K562 (cell line): ENCODE results near the gene SORCS1. TPM values are rescaled to one million over a fixed set of nuclear protein-coding genes. Genes with fewer than 3 reads are reported as not detected.

Source experiments
- ATAC-seq: fragments of 200-7000 bp; cut with Tn5 transposase; 3 replicates; pipeline ENCODE4 v1.9.1; 2020; ENCODE audit warnings: moderate library complexity
- BruUV-seq: library from RNA; stranded (reverse); fragments of 400-500 nt; replicated peaks from 2 replicates; lab custom pipeline; 2021; lab: Mats Ljungman, UMichigan
- CTCF ChIA-PET: fragments of 300-600 bp; formaldehyde crosslinking; extraction: SDS; loops from one replicate; lab custom pipeline; 2021; ENCODE audit warnings: low intra/inter-chr PET ratio; lab: Yijun Ruan, JAX
- POLR2A ChIA-PET: fragments of 300-600, 350-650 bp; sonication (Branson Sonifier 250); formaldehyde crosslinking; extraction: SDS; loops from one replicate; lab custom pipeline; 2021; ENCODE audit warnings: antibody characterized with exemption, inconsistent platforms; lab: Yijun Ruan, JAX
- DNase-seq, 4 experiments: peaks; one replicate each; pipeline versions ENCODE4 v3.0.0 to v3.0.0-alpha.2; 2011 to 2018; ENCODE audit warnings: low spot score in 3 of 4, mixed read lengths in 3 of 4; ENCODE audit errors: extremely low read depth in 1 of 4
- FAIRE-seq: peaks from 2 replicates; lab custom pipeline; 2011; peaks lifted over from hg19 to GRCh38; lab: Jason Lieb, UNC
- H2AFZ ChIP-seq: 2 replicates; pipeline ENCODE4 v1.6.0; 2011; ENCODE audit warnings: low read depth, low read length, control low read depth, inconsistent platforms
- H3K27ac ChIP-seq: fragments of 200-600 bp; 3 replicates; pipeline ENCODE4 v1.8.0; 2011; ENCODE audit warnings: low read depth, mild to moderate bottlenecking, control low read depth, inconsistent platforms, low read length, moderate library complexity, mixed read lengths; ENCODE audit errors: extremely low read depth
- H3K27me3 ChIP-seq, 2 experiments: fragments of 300-600 bp in 1 of 2; 2 replicates in 1 of 2; 3 replicates in 1 of 2; pipeline versions ENCODE4 v1.6.0 to v1.8.0; 2011; ENCODE audit warnings: inconsistent platforms in 2 of 2, low read length in 2 of 2, mild to moderate bottlenecking in 1 of 2, mixed read lengths in 1 of 2, moderate library complexity in 1 of 2; ENCODE audit not compliant: control insufficient read depth in 2 of 2, insufficient read depth in 2 of 2
- H3K36me3 ChIP-seq: fragments of 300-600 bp; 3 replicates; pipeline ENCODE4 v1.8.0; 2011; ENCODE audit warnings: mild to moderate bottlenecking, low read length, inconsistent platforms; ENCODE audit not compliant: control insufficient read depth, insufficient read depth
- H3K4me1 ChIP-seq, 2 experiments: fragments of 200-600 bp in 1 of 2; replicated peaks in 1 of 2; 2 replicates in 1 of 2; 3 replicates in 1 of 2; pipeline versions ENCODE4 v1.5.1 to v1.8.0; 2011; ENCODE audit warnings: inconsistent platforms in 2 of 2, low read length in 2 of 2, mild to moderate bottlenecking in 1 of 2, mixed read lengths in 1 of 2, moderate library complexity in 1 of 2; ENCODE audit not compliant: control insufficient read depth in 2 of 2, insufficient read depth in 2 of 2
- H3K4me2 ChIP-seq: 2 replicates; pipeline ENCODE4 v1.6.1; 2011; ENCODE audit warnings: low read length, control low read depth, inconsistent platforms, mixed read lengths; ENCODE audit not compliant: insufficient read depth
- H3K4me3 ChIP-seq: fragments of 200-600 bp; sonication (generic), shearing (Covaris generic); 2 replicates; pipeline ENCODE4 v1.5.1; 2016; ENCODE audit warnings: control low read depth, inconsistent platforms
- H3K79me2 ChIP-seq: fragments of 200-600 bp; 3 replicates; pipeline ENCODE4 v1.8.0; 2011; ENCODE audit warnings: low read length, inconsistent platforms; ENCODE audit not compliant: control insufficient read depth, insufficient read depth
- H3K9ac ChIP-seq, 2 experiments: 2 replicates each; pipeline versions ENCODE4 v1.6.0 to v1.6.1; 2011; ENCODE audit warnings: low read depth in 2 of 2, low read length in 2 of 2, control low read depth in 1 of 2, inconsistent platforms in 1 of 2, mild to moderate bottlenecking in 1 of 2, mixed read lengths in 1 of 2; ENCODE audit not compliant: insufficient read depth in 1 of 2
- H3K9me1 ChIP-seq: one replicate; pipeline ENCODE4 v1.6.0; 2011; ENCODE audit warnings: inconsistent platforms, mild to moderate bottlenecking, low read length, moderate library complexity; ENCODE audit not compliant: control insufficient read depth, insufficient read depth
- H3K9me3 ChIP-seq: replicated peaks from 2 replicates; pipeline ENCODE4 v1.5.1; 2011; ENCODE audit warnings: low read depth, low read length, inconsistent platforms; ENCODE audit not compliant: control insufficient read depth, insufficient read depth
- H4K20me1 ChIP-seq: replicated peaks from 2 replicates; pipeline ENCODE4 v1.6.1; 2011; ENCODE audit warnings: low read length, inconsistent platforms, mixed read lengths; ENCODE audit not compliant: control insufficient read depth, insufficient read depth
- CHD2 ChIP-seq: IDR thresholded peaks from 2 replicates; pipeline ENCODE4 v1.6.1; 2011; ENCODE audit warnings: low read depth, low read length
- HEY1 ChIP-seq: fragments of 250-450 bp; sonication (Bioruptor Pico); IDR thresholded peaks from 2 replicates; pipeline ENCODE4 v1.5.0; 2020; ENCODE audit warnings: mild to moderate bottlenecking, moderate library complexity, borderline replicate concordance
- SLC30A9 ChIP-seq: fragments of 250-450 bp; sonication (Bioruptor Pico); IDR thresholded peaks from 2 replicates; pipeline ENCODE4 v1.8.0; 2022; ENCODE audit warnings: mild to moderate bottlenecking, moderate library complexity
- STAG1 ChIP-seq: sonication (generic); formaldehyde crosslinking; IDR thresholded peaks from 2 replicates; pipeline ENCODE4 v1.5.0; 2020; ENCODE audit warnings: missing genetic modification reagents, borderline replicate concordance
- ZBTB40 ChIP-seq, 2 experiments: fragments of 450-650 bp in 1 of 2; sonication (generic) in 1 of 2; formaldehyde crosslinking in 1 of 2; IDR thresholded peaks; 2 replicates each; pipeline versions ENCODE4 v1.7.1 to v1.9.0; 2016 to 2022; ENCODE audit warnings: inconsistent platforms in 1 of 2, mild to moderate bottlenecking in 1 of 2, missing genetic modification reagents in 1 of 2
- ZFP36 ChIP-seq: fragments of 150-350 bp; IDR thresholded peaks from 2 replicates; pipeline ENCODE4 v1.6.1; 2018; ENCODE audit warnings: low read length, low read depth; ENCODE audit not compliant: partially characterized antibody
- WGBS: fragments of 100-300 bp; shearing (Covaris generic); methylation state at CpG from one replicate; pipeline ENCODE4 v1.1.6; 2016; ENCODE audit warnings: low coverage, mixed read lengths; ENCODE audit not compliant: insufficient coverage; ENCODE audit errors: missing lambda C conversion rate; 5-methylcytosine and 5-hydroxymethylcytosine counted together
- in situ Hi-C: fragments of 300-500 bp; cut with MboI; formaldehyde crosslinking; loops from 4 replicates; pipeline ENCODE4 v1.15.0; 2018; ENCODE audit warnings: inconsistent platforms, mixed read lengths
- intact Hi-C: fragments of 100-400 bp; cut with micrococcal nuclease; formaldehyde crosslinking; loops from 2 replicates; pipeline ENCODE4 v1.14.2; 2022
- polyA plus RNA-seq, 8 experiments: library from polyadenylated mRNA; depleted of rRNA in 4 of 8; stranded (reverse) in 5 of 8; unstranded in 3 of 8; fragments of >200 nt; fragmentation: Nextera tagmentation in 2 of 8; fragmentation: Illumina TruSeq in 1 of 8; extraction: Ambion mirVana in 2 of 8; extraction: Trizol in 1 of 8; gene quantifications; 2 replicates each; pipeline versions ENCODE4 v1.2.1 to v1.2.3, GENCODE V29; 2011 to 2014; ENCODE audit warnings: inconsistent platforms in 1 of 8, missing spikeins in 1 of 8
- total RNA-seq, 7 experiments: library from RNA; depleted of rRNA in 6 of 7; stranded (reverse); fragments of >200 nt in 6 of 7; fragmentation: Illumina TruSeq in 2 of 7; extraction: Trizol in 2 of 7; gene quantifications; 2 replicates each; pipeline versions ENCODE4 v1.2.1 to v1.2.3, GENCODE V29; 2011 to 2021; ENCODE audit warnings: low replicate concordance in 1 of 7

Gene SORCS1
- total and polyA plus RNA-seq, 9 of the 15 experiments (the other 6 are each of a cell fraction or from before 2014, with no cell fraction given): 1.5 to 3.9 (median 2.7) TPM

GRCh38 chr10:106874604-106874889, 290.0 kb downstream of the SORCS1 start:
- H3K4me3 ChIP-seq: no peak overlapping the region
- no peak for DNase-seq
- no peaks in the 10 kb centered on the region for H3K9me1 ChIP-seq
- no peaks in the 10 kb centered on the region for H3K27me3 ChIP-seq
- ChIA-PET CTCF (no interaction called here), POLR2A (no interaction called here)
- no peak for ATAC-seq
- H4K20me1 ChIP-seq: no peaks in the 10 kb centered on the region
- H3K27ac ChIP-seq: no peak overlapping the region
- no peaks in the 10 kb centered on the region for H3K9me3 ChIP-seq
- no peak for FAIRE-seq
- WGBS: 15% methylated on average over 2 of the region's 2 CpGs
- H3K4me1 ChIP-seq: peaks cover 0 to 5% of the 10 kb centered on the region in 2 experiments; a peak in 3 of 5 replicates
- intact Hi-C loops: no loop called here
- no TSS peak for BruUV-seq
- H3K36me3 ChIP-seq: no peaks in the 10 kb centered on the region
- H3K9ac ChIP-seq: no peak overlapping the region
- H3K79me2 ChIP-seq: no peaks in the 10 kb centered on the region
- H3K4me2 ChIP-seq: no peak overlapping the region
- in situ Hi-C loops: no loop called here
- H2AFZ ChIP-seq: no peak overlapping the region
- no peak for TF ChIP-seq CHD2
- no peak for TF ChIP-seq SLC30A9 (CRISPR knock-in tag)
- TF ChIP-seq HEY1 (CRISPR knock-in tag): no peak
- TF ChIP-seq STAG1 (CRISPR knock-in tag): no peak
- no peak for TF ChIP-seq ZBTB40 (IDR thresholded peaks at IDR 0.05)
- TF ChIP-seq ZBTB40 (CRISPR knock-in tag; IDR thresholded peaks at IDR 0.05): no peak
- TF ChIP-seq ZFP36: no peak
